GM19467 (cell line): Measurements from ENCODE around the gene DGCR2.
A peak's percentile ranks its signal among the peaks of the same experiment; 100 is the strongest.
"Not testable (repeated sequence)": the region's sequence is repeated elsewhere in the genome, so short reads cannot be mapped to it uniquely, and the experiment has no call there.

Source experiments
- ATAC-seq: cut with Tn5 transposase; IDR thresholded peaks from one replicate; pipeline ENCODE4 v1.9.1; 2021; ENCODE audit warnings: mild to moderate bottlenecking, moderate library complexity; ENCODE audit not compliant: unreplicated experiment

Gene DGCR2

DNA sequence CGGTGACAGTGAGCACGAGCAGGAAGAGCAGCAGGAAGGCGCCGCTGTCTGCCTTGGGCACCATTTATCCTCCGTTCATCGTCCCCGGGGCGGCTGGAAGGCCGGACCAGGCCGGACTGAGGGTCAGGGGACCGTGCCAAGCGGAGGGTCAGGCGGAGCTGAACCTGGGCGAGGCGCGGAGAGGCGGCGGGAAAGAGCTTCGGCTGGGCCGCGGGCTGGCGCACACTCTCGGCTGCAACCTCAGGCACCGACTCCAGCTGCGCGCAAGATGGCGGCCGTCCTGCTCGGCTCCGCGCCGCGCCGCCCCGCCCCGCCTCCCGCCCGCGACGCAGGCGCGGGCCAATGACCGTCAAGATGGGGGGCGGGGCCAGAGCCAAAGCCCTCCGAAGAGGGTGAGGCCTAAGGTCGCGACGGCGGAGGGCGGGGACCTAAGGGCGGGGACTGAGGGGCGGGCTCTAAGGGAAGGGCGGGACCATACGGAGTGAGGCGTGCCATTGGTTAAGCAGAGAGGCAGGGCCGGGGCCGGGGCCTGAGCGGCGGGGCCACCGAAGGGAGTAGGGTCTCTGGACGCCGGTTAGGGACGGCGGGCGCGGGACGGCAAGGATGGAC is at the start of gene DGCR2:
TSS of gene DGCR2 (minus strand) at position 270 of the 609 bp plus-strand sequence. CDS start at position 64, 206 bp downstream.
- peak; percentile 70 for ATAC-seq

DNA sequence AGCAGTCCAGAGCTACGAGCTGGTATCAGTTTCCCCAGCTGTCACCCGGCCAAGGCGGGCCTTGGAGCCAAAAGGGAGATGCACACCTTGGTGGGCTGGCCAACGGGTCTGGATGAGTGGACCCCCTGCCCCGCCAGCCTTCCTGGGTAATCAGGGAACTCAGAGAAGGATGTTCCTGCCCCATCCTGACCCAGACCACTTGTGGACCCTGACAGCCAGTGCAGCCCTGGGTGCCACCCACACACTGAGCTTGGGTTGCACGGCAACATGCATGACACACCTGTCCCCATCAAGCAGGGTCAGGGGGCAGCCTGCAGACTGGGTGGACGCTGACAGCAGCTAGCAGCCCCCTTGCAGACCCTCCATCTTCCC is 47.7 kb upstream of the DGCR2 start:
- ATAC-seq, result no peak

GRCh38 chr22:19169002-19169946 is 47.1 kb upstream of the DGCR2 start:
- ATAC-seq, result no peak

DNA sequence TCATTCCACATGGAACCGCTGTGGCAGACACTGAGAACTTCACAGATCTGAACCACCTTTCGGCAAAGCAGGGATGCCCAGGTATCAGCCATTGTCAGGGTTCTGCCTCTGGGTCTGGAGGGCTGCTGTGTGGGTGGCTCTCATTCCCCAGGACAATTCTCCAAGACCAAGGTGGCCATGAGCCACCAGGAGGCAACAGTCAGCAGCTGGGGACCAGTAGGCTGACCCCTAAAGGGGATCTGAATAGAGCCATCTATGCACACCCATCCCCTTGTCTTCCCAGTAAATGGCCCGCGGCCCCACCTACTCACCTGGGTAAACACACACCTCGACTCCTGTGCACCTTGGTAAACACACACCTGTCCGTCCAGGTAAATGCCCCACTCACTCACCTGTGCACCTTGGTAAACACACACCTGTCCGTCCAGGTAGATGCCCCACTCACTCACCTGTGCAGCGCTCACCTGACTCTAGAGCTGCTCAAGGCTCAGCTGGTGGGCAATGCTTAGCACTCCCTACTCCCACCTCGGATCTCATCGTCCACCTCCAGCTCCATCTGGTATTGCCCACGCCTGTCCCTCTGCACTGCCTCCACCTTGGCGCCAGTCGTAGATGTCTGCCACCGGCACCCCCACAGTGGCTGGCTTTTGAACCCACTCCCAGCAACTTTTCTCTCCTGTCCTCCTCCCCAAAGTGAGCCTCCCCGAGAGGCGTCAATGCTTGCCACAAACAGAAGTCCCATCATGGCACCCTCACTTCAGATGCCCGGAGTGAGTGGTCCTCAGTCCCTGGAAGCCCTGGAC is 46.1 kb upstream of the DGCR2 start:
- ATAC-seq, result no peak

DNA sequence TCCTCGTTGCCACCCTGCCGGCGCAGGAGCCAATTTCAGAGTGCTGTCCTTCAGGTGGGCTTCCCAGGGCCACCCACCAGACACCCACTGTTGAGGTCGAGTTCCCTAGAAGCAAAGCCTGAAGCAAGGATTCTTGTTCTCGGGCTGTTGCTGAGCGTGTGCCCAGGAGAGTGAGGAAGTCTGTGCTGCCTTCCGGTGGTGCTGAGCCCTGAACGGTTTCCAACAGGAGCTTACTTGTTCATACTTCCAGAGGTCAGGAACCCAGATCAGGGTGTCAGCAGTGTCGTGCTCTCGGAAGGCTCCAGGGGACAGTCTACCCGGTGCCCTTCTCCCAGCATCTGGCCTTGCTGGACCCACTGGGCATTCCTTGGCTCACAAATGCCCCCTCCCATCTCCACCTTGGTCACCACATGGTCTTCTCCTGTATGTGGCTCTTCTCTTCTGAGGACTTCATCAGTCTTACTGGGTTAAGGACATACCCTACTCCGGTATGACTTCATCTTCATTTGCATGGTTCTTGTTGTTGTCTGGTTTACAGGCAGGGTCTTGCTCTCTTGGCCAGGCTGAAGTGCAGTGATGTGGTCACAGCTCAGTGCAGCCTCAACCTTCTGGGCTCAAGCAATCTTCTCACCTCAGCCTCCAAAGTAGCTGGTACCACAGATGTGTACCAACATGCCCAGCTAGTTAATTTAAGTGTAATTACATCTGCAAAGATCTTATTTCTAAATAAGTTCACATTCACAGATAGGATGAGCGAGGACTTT is 45.1 kb upstream of the DGCR2 start:
- ATAC-seq, result no peak

- ATAC-seq, result no peak
Observed at GRCh38 chr22:19166421-19166820, 44.2 kb upstream of the DGCR2 start.

GRCh38 chr22:19164425-19164824 is 42.2 kb upstream of the DGCR2 start:
- ATAC-seq, result no peak

DNA sequence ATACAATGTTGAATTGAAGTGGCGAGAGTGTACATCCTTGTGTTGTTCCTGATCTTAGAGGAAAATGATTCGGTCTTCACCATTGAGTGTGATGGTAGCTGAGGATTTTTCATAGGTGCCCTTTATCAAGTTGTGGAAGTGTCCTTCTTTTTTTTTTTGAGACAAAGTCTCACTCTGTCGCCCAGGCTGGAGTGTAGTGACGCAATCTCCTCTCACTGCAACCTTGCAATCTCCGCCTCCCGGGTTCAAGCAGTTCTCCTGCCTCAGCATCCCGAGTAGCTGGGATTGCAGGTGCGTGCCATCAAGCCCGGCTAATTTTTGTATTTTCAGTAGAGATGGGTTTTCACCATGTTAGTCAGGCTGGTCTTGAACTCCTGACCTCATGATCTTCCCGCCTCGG is 36.4 kb upstream of the DGCR2 start:
- not testable (repeated sequence) for ATAC-seq

DNA sequence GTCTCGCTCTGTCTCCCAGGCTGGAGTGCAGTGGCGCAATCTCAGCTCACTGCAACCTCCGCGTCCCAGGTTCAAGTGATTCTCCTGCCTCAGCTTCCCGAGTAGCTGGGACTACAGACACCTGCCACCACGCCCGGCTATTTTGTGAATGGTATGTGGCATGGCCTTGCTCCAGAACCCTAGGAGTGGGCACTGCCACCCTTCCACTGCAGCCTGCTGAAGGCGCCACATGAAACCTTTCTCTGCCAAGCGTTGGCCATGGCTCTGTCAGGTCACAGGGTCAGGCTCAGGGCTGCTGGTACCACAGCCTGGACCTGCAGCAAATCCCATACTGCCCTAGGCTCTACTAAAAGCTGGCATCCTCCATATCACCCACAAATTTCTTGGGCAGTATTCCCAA is 33.9 kb upstream of the DGCR2 start:
- not testable (repeated sequence) for ATAC-seq

DNA sequence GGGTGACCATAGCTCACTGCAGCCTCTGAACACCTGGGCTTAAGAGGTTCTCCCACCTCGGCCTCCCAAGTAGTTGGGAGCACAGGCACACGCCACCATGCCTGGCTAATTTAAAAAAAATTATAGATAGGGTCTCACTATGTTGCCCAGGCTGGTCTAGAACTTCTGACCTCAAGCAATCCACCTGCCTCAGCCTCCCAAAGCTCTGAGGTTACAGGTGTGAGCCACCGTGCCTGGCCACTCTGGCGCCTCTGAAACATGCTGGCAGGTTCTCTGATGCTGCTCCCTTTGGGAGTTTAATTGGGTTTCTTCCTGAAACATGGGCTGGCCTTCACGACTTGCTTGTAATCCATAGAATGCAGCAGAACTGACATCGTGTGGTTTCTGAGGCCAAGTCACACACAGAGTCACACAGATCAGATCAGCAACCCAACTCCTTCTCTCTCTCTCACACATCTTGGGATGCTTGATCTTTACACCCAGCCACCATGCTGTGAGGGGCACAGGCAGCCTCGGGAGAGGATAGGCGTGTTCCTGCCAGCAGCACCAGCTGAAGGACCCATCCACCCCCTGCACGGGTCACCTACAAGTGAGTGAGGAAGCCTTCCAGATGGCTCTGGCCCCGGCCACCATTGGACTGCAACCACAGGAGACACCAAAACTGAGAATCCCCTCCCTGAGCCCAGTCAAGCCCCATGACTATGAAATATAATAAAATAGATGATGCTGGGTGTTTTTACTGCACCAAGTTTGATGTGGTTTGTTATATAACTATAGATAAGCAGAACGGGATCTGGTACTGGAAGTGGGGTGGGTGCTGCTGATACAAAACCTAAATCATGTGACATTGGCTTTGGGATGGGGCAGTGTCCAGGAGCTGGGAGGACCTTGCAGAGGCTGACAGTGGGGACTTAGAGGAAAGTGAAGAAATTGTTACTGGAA is 31.0 kb upstream of the DGCR2 start:
- no peak for ATAC-seq

DNA sequence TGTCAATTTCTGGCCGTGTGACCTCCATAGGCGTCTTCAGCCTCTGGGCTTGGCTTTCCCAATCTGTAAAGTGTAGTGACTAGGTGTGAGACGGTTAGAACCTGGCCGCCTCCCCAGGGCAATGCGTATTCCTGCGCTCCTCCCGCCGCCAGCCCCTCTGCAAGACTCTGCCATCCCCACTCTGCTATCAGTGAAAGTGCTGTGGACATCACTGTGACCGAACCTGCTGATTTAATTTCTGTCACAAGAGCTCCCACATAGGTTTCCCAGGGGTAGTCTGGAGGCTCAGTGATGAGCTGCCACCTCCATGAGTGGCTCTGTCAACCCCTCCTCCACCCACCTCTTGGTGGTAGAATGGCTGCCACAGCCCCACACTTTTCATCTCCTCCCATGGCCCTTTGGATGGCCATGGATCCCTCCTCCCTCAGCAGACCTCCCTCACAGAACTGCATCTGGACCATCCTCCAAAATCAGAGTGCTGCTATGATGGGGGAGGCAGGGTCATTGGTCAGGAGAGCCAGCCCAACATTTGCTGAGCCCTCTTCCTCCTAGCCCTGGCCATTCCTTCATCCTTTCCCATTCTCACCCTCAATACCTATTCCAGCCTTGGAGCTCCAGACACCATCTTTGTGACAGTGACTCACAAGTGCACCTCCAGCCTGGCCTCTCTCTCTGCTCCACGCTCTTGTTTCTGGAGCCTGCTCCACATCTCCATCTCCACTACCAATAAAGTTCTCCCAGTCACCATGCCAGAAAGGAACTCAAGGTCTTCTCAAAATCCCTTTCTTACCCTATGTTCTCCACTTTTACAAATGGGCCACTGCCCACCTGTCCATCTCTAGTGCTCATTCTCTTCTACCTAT is 29.3 kb upstream of the DGCR2 start:
- ATAC-seq, result no peak

DNA sequence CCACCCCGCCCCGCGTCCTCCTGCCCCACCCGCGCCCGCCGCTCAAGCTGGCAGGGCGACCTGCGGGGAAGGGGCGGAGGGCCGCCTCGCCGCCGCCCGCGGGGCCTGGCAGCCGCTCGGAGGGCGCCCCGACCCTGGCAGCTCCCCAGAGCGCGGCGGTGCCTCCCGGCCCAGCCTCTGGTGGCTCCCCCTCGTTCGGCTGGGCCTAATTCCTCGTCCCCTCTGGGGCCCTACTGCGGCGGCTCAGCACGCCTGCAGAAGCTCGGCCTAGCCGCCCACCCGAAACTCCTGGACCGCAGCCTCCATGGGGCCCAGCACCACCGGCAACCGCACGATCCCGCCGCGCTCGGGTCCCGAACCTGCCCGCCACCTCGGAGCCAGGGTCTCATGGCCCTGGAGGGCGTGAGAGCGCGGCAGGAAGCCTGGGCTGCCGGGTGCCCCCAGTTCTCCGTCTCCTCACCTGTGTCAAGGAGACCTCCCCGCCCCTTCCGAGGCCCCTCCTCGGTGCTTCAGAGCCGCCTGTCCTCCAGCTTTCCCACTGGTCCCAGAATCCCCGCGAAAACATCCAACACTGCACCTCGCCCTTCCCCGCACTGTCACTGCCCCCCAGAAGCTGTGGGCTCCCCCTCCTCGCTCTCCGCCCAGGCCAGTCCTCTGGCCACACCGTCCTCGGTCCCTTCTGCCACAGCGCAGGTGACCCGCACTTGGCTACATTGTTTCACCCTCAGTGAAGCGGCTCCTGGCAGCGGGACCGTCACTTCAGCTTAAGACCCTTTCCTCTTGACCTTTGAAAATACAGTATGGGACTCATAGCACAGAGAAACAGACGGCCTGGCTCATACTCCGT is 28.5 kb upstream of the DGCR2 start:
- ATAC-seq, result no peak

- no peak for ATAC-seq
Observed at GRCh38 chr22:19149991-19150390, 27.8 kb upstream of the DGCR2 start, which contains the start of gene GSC2. Gene GSC2, minus strand, starts transcription at chr22:19150292. Its CDS starts 9 bp downstream, at chr22:19150283.

GRCh38 chr22:19149047-19149883 is 27.1 kb upstream of the DGCR2 start:
- ATAC-seq, result no peak

- ATAC-seq, result no peak
Observed at GRCh38 chr22:19148417-19149046, 26.3 kb upstream of the DGCR2 start.

GRCh38 chr22:19147195-19147780 is 25.1 kb upstream of the DGCR2 start:
- ATAC-seq, result no peak
